IMR-90 (cell line): ENCODE measurements around the gene PRKAG2. TPM values are rescaled to one million over a fixed set of nuclear protein-coding genes. Genes with fewer than 3 reads are reported as not detected.
A peak's percentile ranks its signal among the peaks of the same experiment; 100 is the strongest.

Source experiments
- ATAC-seq: fragments of 200-7000 bp; cut with Tn5 transposase; 2 replicates; pipeline ENCODE4 v1.9.1; 2020; ENCODE audit warnings: low read depth, mild to moderate bottlenecking, moderate library complexity
- BruUV-seq: library from RNA; stranded (reverse); fragments of 400-500 nt; replicated peaks from 2 replicates; lab custom pipeline; 2021; lab: Mats Ljungman, UMichigan
- CTCF ChIA-PET: fragments of 300-600 bp; formaldehyde crosslinking; extraction: SDS; loops from one replicate; lab custom pipeline; 2021; ENCODE audit warnings: antibody characterized with exemption; lab: Yijun Ruan, JAX
- POLR2A ChIA-PET: fragments of 300-600 bp; sonication (Branson Sonifier 250); formaldehyde crosslinking; loops from one replicate; lab custom pipeline; 2022; ENCODE audit warnings: antibody characterized with exemption; ENCODE audit not compliant: unreplicated experiment; lab: Charles Lee
- DNase-seq: peaks from one replicate; pipeline ENCODE4 v3.0.0; 2013
- H2AFZ ChIP-seq: replicated peaks from 2 replicates; pipeline ENCODE3; 2013; ENCODE audit warnings: low read length, mild to moderate bottlenecking; ENCODE audit not compliant: poor library complexity
- H2AK5ac ChIP-seq: 2 replicates; pipeline ENCODE4 v1.6.1; 2013; ENCODE audit warnings: low read depth, low read length, inconsistent platforms
- H2AK9ac ChIP-seq: replicated peaks from 2 replicates; pipeline ENCODE3; 2013; ENCODE audit warnings: mild to moderate bottlenecking, low read depth, low read length, moderate library complexity; ENCODE audit not compliant: poor library complexity
- H2BK120ac ChIP-seq: 2 replicates; pipeline ENCODE4 v1.6.1; 2013; ENCODE audit warnings: low read depth, low read length, inconsistent platforms
- H2BK15ac ChIP-seq: 3 replicates; pipeline ENCODE4 v1.6.1; 2013; ENCODE audit warnings: low read depth, low read length, inconsistent platforms
- H2BK20ac ChIP-seq: 2 replicates; pipeline ENCODE4 v1.6.1; 2013; ENCODE audit warnings: low read depth, mild to moderate bottlenecking, inconsistent platforms, low read length, moderate library complexity
- H2BK5ac ChIP-seq: 2 replicates; pipeline ENCODE4 v1.6.1; 2013; ENCODE audit warnings: mild to moderate bottlenecking, low read depth, low read length, inconsistent platforms; ENCODE audit not compliant: poor library complexity, severe bottlenecking
- H3K14ac ChIP-seq: replicated peaks from 2 replicates; pipeline ENCODE4 v1.6.1; 2013; ENCODE audit warnings: low read depth, low read length, inconsistent platforms
- H3K18ac ChIP-seq: 2 replicates; pipeline ENCODE4 v1.6.1; 2013; ENCODE audit warnings: low read depth, low read length, control low read depth
- H3K23ac ChIP-seq: 2 replicates; pipeline ENCODE4 v1.6.1; 2013; ENCODE audit warnings: low read depth, low read length, inconsistent platforms
- H3K27ac ChIP-seq: 2 replicates; pipeline ENCODE4 v1.5.1; 2013; ENCODE audit warnings: mild to moderate bottlenecking, control low read depth, low read length; ENCODE audit not compliant: insufficient read depth
- H3K27me3 ChIP-seq: 2 replicates; pipeline ENCODE4 v1.6.1; 2013; ENCODE audit warnings: low read length; ENCODE audit not compliant: control insufficient read depth, insufficient read depth
- H3K36me3 ChIP-seq: 2 replicates; pipeline ENCODE4 v1.6.1; 2013; ENCODE audit warnings: low read length, mixed read lengths; ENCODE audit not compliant: control insufficient read depth, insufficient read depth
- H3K4ac ChIP-seq: 2 replicates; pipeline ENCODE4 v1.6.1; 2013; ENCODE audit warnings: low read depth, low read length, inconsistent platforms
- H3K4me1 ChIP-seq: 2 replicates; pipeline ENCODE4 v1.6.1; 2013; ENCODE audit warnings: low read length, mixed read lengths; ENCODE audit not compliant: control insufficient read depth, insufficient read depth
- H3K4me2 ChIP-seq: 2 replicates; pipeline ENCODE4 v1.6.1; 2013; ENCODE audit warnings: low read depth, mild to moderate bottlenecking, control low read depth, low read length, moderate library complexity
- H3K4me3 ChIP-seq: 2 replicates; pipeline ENCODE4 v1.5.1; 2013; ENCODE audit warnings: low read depth, mild to moderate bottlenecking, control low read depth, low read length, moderate library complexity; ENCODE audit not compliant: insufficient read depth
- H3K56ac ChIP-seq: 2 replicates; pipeline ENCODE4 v1.6.1; 2013; ENCODE audit warnings: low read length, inconsistent platforms; ENCODE audit not compliant: insufficient read depth; ENCODE audit errors: extremely low read depth
- H3K79me1 ChIP-seq, 2 experiments: 2 replicates each; pipeline ENCODE4 v1.6.1; 2013; ENCODE audit warnings: low read length in 2 of 2, inconsistent platforms in 1 of 2, low read depth in 1 of 2
- H3K9ac ChIP-seq: 2 replicates; pipeline ENCODE4 v1.6.1; 2013; ENCODE audit warnings: low read depth, low read length, control low read depth
- H3K9me1 ChIP-seq: 2 replicates; pipeline ENCODE4 v1.6.1; 2013; ENCODE audit warnings: low read length, inconsistent platforms; ENCODE audit not compliant: insufficient read depth
- H3K9me3 ChIP-seq: 2 replicates; pipeline ENCODE4 v1.6.1; 2013; ENCODE audit warnings: low read length; ENCODE audit not compliant: control insufficient read depth, insufficient read depth
- H4K20me1 ChIP-seq: 2 replicates; pipeline ENCODE4 v1.6.1; 2013; ENCODE audit warnings: low read length, inconsistent platforms; ENCODE audit not compliant: insufficient read depth
- H4K5ac ChIP-seq: 2 replicates; pipeline ENCODE4 v1.6.1; 2013; ENCODE audit warnings: mild to moderate bottlenecking, low read depth, low read length, control low read depth
- H4K8ac ChIP-seq, 2 experiments: 2 replicates each; pipeline ENCODE4 v1.6.1; 2013; ENCODE audit warnings: low read depth in 2 of 2, low read length in 2 of 2, control low read depth in 1 of 2, inconsistent platforms in 1 of 2
- H4K91ac ChIP-seq: 2 replicates; pipeline ENCODE4 v1.6.1; 2013; ENCODE audit warnings: low read depth, low read length, inconsistent platforms; ENCODE audit not compliant: insufficient read depth
- BHLHE40 ChIP-seq: fragments of 150-350 bp; IDR thresholded peaks from 2 replicates; pipeline ENCODE4 v1.6.1; 2016; ENCODE audit warnings: mild to moderate bottlenecking, low read depth, low read length
- CEBPB ChIP-seq: IDR thresholded peaks from 2 replicates; pipeline ENCODE4 v1.6.1; 2012; ENCODE audit warnings: low read depth, low read length, improper control_type of control experiment
- CHD1 ChIP-seq: IDR thresholded peaks from 2 replicates; pipeline ENCODE4 v1.6.1; 2012; ENCODE audit warnings: low read depth, low read length, improper control_type of control experiment
- FOS ChIP-seq: fragments of 150-350 bp; IDR thresholded peaks from 2 replicates; pipeline ENCODE4 v1.6.1; 2016; ENCODE audit warnings: low read depth, low read length
- MAFK ChIP-seq: IDR thresholded peaks from 2 replicates; pipeline ENCODE4 v1.6.1; 2012; ENCODE audit warnings: low read depth, low read length, improper control_type of control experiment
- MAZ ChIP-seq: IDR thresholded peaks from 2 replicates; pipeline ENCODE4 v1.6.1; 2012; ENCODE audit warnings: low read depth, mild to moderate bottlenecking, low read length, improper control_type of control experiment, moderate library complexity, borderline replicate concordance
- MXI1 ChIP-seq: IDR thresholded peaks from 2 replicates; pipeline ENCODE4 v1.6.1; 2012; ENCODE audit warnings: low read depth, mild to moderate bottlenecking, low read length, moderate library complexity, borderline replicate concordance
- POLR2A ChIP-seq: IDR thresholded peaks from 2 replicates; pipeline ENCODE4 v1.6.1; 2012; ENCODE audit warnings: mild to moderate bottlenecking, low read depth, low read length
- RAD21 ChIP-seq: IDR thresholded peaks from 2 replicates; pipeline ENCODE4 v1.6.1; 2012; ENCODE audit warnings: low read length, improper control_type of control experiment
- RFX5 ChIP-seq: IDR thresholded peaks from 2 replicates; pipeline ENCODE4 v1.8.0; 2012; ENCODE audit warnings: low read depth, mild to moderate bottlenecking, low read length, moderate library complexity
- SMC3 ChIP-seq: fragments of 150-350 bp; IDR thresholded peaks from 2 replicates; pipeline ENCODE4 v1.6.1; 2016; ENCODE audit warnings: low read depth, mild to moderate bottlenecking, antibody characterized with exemption, low read length, moderate library complexity
- WGBS, 2 experiments: methylation state at CpG; one replicate each; pipeline versions ENCODE4 v1.1.5 to v1.1.7; 2013; ENCODE audit warnings: missing lambda C conversion rate in 2 of 2; ENCODE audit not compliant: insufficient read length in 1 of 2; ENCODE audit errors: extremely low coverage in 2 of 2; 5-methylcytosine and 5-hydroxymethylcytosine counted together
- dilution Hi-C: fragments of 300-500 bp; cut with HindIII; formaldehyde crosslinking; loops from one replicate; pipeline ENCODE4 v1.14.3; 2018; ENCODE audit warnings: low sequenced_read_pairs; ENCODE audit not compliant: unreplicated experiment
- in situ Hi-C: fragments of 300-500 bp; cut with MboI; formaldehyde crosslinking; loops from 3 replicates; pipeline ENCODE4 v1.14.3; 2019; ENCODE audit warnings: low sequenced_read_pairs, inconsistent platforms, mixed read lengths
- intact Hi-C: fragments of 100-400 bp; cut with micrococcal nuclease; formaldehyde crosslinking; loops from 2 replicates; pipeline ENCODE4 v1.10.0; 2022
- polyA plus RNA-seq, 3 experiments: library from polyadenylated mRNA; depleted of rRNA; stranded (reverse); fragments of >200 nt; gene quantifications; 2 replicates each; pipeline ENCODE4 v1.2.3, GENCODE V29; 2012; ENCODE audit warnings: low replicate concordance in 1 of 3
- total RNA-seq: library from RNA; depleted of rRNA; stranded (reverse); fragments of >200 nt; gene quantifications from 2 replicates; pipeline ENCODE4 v1.2.3, GENCODE V29; 2012
- TF ChIP-seq, protein P1 (sequence below): conservative IDR thresholded peaks from 2 replicates; pipeline ENCODE4 v1.5.1; 2012; ENCODE audit warnings: mild to moderate bottlenecking, low read depth, low read length, improper control_type of control experiment

PRKAG2 gene
- total and polyA plus RNA-seq, 2 of the 4 experiments (the other 2 are of a cell fraction), result 15.4 to 21.6 TPM

DNA sequence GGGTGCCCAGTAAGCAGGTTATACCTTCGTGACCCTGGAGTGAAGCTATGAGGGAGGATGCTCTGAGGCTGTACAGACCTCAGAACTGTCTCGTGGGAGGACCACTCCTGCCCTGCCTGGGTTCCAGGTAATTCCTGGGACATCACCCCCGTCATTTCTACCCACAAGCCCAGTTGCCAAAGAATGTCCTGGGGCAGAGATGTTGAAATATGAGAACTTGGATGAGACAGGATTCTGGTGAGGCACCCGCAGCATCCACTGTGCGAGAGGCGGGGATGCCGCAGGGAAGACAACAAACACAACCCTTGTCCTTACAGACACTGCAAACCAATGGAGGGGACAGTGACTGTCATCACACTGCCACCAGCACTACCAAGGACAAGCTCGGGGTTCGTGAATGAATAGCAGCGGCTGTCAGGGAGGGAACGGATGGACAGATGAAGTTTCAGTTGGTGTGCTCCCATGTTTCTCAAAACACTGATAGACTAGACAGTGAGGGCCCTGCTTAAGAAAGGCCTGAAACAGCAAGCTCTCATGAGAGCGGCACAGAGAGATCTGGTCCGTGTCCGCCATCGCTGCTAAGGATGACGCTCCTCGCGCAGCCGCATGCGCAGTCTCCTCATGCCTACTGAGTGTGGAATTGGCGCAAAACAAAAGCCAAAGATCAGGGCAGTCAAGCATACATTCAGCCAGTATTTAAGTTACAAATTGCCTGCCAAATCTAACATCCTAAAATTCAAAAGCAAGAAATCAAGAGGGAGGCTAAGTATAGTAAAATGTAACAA is 275.2 kb downstream of the PRKAG2 start (continued):
- no peak for TF ChIP-seq BHLHE40
- no peak for TF ChIP-seq RFX5

- peak overlapping the region; percentile 95 for H2BK120ac ChIP-seq
- H4K8ac ChIP-seq, result peak overlapping the region; percentile 58 to 69
- no peaks in the 10 kb centered on the region for H4K20me1 ChIP-seq
- peak overlapping the region; percentile 23 for H3K14ac ChIP-seq
- peak overlapping the region; percentile 87 for H4K5ac ChIP-seq
- peak overlapping the region; percentile 41; the same call in 1 of the 2 replicates for H3K9ac ChIP-seq
- H3K4me3 ChIP-seq, result no peak overlapping the region
- ChIA-PET CTCF (interaction anchor here (1.0 to 1.2 kb wide), 4 partner anchors 21 to 62 kb away, joined by 3 read pairs; no protein-coding TSS in a partner anchor), POLR2A (no interaction called here)
- dilution Hi-C loops (no loop called here), intact Hi-C loops (loop anchor here (2.0 kb wide), 1 partner anchor 28 kb away; no protein-coding TSS in a partner anchor), in situ Hi-C loops (no loop called here)
- no peaks in the 10 kb centered on the region for H3K9me3 ChIP-seq
- H2AK5ac ChIP-seq, result peak overlapping the region; percentile 97
- H3K23ac ChIP-seq, result peak overlapping the region; percentile 80
- no peak for DNase-seq
- 40% methylated on average over 1 of the region's 3 CpGs; no CpG with 5 or more reads in 1 of the 2 experiments for WGBS, 2 experiments
- peak overlapping the region; percentile 80 for H3K27ac ChIP-seq
- BruUV-seq, result no TSS peak
- H3K27me3 ChIP-seq, result no peaks in the 10 kb centered on the region
- peak overlapping the region; percentile 83 for H2BK5ac ChIP-seq
- H2BK15ac ChIP-seq, result peak overlapping the region; percentile 98; the same call in 2 of the 3 replicates
- peak overlapping the region; percentile 73 for H2BK20ac ChIP-seq
- TF ChIP-seq, protein P1, sequence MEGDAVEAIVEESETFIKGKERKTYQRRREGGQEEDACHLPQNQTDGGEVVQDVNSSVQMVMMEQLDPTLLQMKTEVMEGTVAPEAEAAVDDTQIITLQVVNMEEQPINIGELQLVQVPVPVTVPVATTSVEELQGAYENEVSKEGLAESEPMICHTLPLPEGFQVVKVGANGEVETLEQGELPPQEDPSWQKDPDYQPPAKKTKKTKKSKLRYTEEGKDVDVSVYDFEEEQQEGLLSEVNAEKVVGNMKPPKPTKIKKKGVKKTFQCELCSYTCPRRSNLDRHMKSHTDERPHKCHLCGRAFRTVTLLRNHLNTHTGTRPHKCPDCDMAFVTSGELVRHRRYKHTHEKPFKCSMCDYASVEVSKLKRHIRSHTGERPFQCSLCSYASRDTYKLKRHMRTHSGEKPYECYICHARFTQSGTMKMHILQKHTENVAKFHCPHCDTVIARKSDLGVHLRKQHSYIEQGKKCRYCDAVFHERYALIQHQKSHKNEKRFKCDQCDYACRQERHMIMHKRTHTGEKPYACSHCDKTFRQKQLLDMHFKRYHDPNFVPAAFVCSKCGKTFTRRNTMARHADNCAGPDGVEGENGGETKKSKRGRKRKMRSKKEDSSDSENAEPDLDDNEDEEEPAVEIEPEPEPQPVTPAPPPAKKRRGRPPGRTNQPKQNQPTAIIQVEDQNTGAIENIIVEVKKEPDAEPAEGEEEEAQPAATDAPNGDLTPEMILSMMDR, result no peak
- TF ChIP-seq MAZ (no peak), MAFK (no peak), FOS (no peak), BHLHE40 (no peak), MXI1 (no peak), CHD1 (no peak), SMC3 (no peak), RAD21 (no peak), RFX5 (no peak), POLR2A (no peak), CEBPB (no peak)
- H3K18ac ChIP-seq, result peak overlapping the region; percentile 77
- H3K4me2 ChIP-seq, result peak overlapping the region; percentile 91
- H3K4me1 ChIP-seq, result peaks cover 23% of the 10 kb centered on the region
- peaks cover 22% of the 10 kb centered on the region for H3K9me1 ChIP-seq
- H3K56ac ChIP-seq, result peak overlapping the region; percentile 71
- no peak for ATAC-seq
- H3K36me3 ChIP-seq, result no peaks in the 10 kb centered on the region
- H2AK9ac ChIP-seq, result peak overlapping the region; percentile 69
- peaks cover 34 to 57% of the 10 kb centered on the region in 2 experiments for H3K79me1 ChIP-seq
- H2AFZ ChIP-seq, result peak overlapping the region; percentile 9
- H4K91ac ChIP-seq, result peak overlapping the region; percentile 67
- H3K4ac ChIP-seq, result peak overlapping the region; percentile 96
Measured at GRCh38 chr7:151600331-151600730, 276.6 kb downstream of the PRKAG2 start.
